Liver (tissue), 9 donors: ENCODE results near the gene C16orf78. TPM values are rescaled to one million over a fixed set of nuclear protein-coding genes. Genes with fewer than 3 reads are reported as not detected.

ENCODE experiments used
- DNase-seq: peaks from one replicate; pipeline ENCODE4 v3.0.0-alpha.2; 2017; ENCODE audit warnings: low spot score
- H3K27ac ChIP-seq, 2 donors: one replicate each; pipeline ENCODE4 v1.7.0; 2013; ENCODE audit warnings: inconsistent platforms in 2 of 2, low read length in 2 of 2, control low read depth in 1 of 2, low read depth in 1 of 2, mild to moderate bottlenecking in 1 of 2
- H3K27me3 ChIP-seq, 4 donors: one replicate each; pipeline versions ENCODE4 v1.6.1 to v1.7.0; 2013; ENCODE audit warnings: low read length in 3 of 4, inconsistent platforms in 1 of 4, mild to moderate bottlenecking in 1 of 4, moderate library complexity in 1 of 4; ENCODE audit not compliant: control insufficient read depth in 4 of 4, insufficient read depth in 4 of 4
- H3K36me3 ChIP-seq, 4 donors: one replicate each; pipeline versions ENCODE4 v1.6.1 to v1.7.0; 2013; ENCODE audit warnings: low read length in 3 of 4, mild to moderate bottlenecking in 3 of 4, low read depth in 1 of 4, moderate library complexity in 1 of 4; ENCODE audit not compliant: control insufficient read depth in 4 of 4, insufficient read depth in 3 of 4
- H3K4me1 ChIP-seq, 4 donors: one replicate each; pipeline versions ENCODE4 v1.6.1 to v1.7.0; 2013; ENCODE audit warnings: low read length in 3 of 4, mild to moderate bottlenecking in 3 of 4, moderate library complexity in 1 of 4; ENCODE audit not compliant: control insufficient read depth in 4 of 4, insufficient read depth in 4 of 4
- H3K4me3 ChIP-seq, 3 donors: one replicate each; pipeline versions ENCODE4 v1.6.1 to v1.7.0; 2013; ENCODE audit warnings: low read length in 3 of 3, control low read depth in 1 of 3, low read depth in 1 of 3, mild to moderate bottlenecking in 1 of 3
- H3K9ac ChIP-seq, 2 donors: one replicate each; pipeline ENCODE4 v1.7.0; 2013; ENCODE audit warnings: low read length in 2 of 2, mild to moderate bottlenecking in 2 of 2, moderate library complexity in 2 of 2, control low read depth in 1 of 2, low read depth in 1 of 2
- H3K9me3 ChIP-seq, 4 donors: one replicate each; pipeline versions ENCODE4 v1.6.1 to v1.7.0; 2013; ENCODE audit warnings: low read length in 3 of 4; ENCODE audit not compliant: control insufficient read depth in 4 of 4
- EGR1 ChIP-seq, 2 donors: IDR thresholded peaks; 2 replicates each; pipeline ENCODE4 v1.6.1; 2016 to 2018; ENCODE audit warnings: antibody characterized with exemption in 2 of 2, low read depth in 2 of 2
- FOXA1 ChIP-seq: IDR thresholded peaks from 2 replicates; pipeline ENCODE4 v1.6.1; 2016; ENCODE audit warnings: antibody characterized with exemption
- FOXA2 ChIP-seq: IDR thresholded peaks from 2 replicates; pipeline ENCODE4 v1.6.1; 2016; ENCODE audit warnings: antibody characterized with exemption
- GABPA ChIP-seq, 2 donors: IDR thresholded peaks in 1 of 2; conservative IDR thresholded peaks in 1 of 2; 2 replicates each; pipeline ENCODE4 v1.6.1; 2016; ENCODE audit warnings: antibody characterized with exemption in 2 of 2, mild to moderate bottlenecking in 1 of 2, moderate library complexity in 1 of 2
- HNF4A ChIP-seq, 2 donors: conservative IDR thresholded peaks; 2 replicates each; pipeline ENCODE4 v1.6.1; 2016; ENCODE audit warnings: antibody characterized with exemption in 2 of 2, mild to moderate bottlenecking in 2 of 2
- HNF4G ChIP-seq: IDR thresholded peaks from 2 replicates; pipeline ENCODE4 v1.6.1; 2016; ENCODE audit warnings: antibody characterized with exemption
- JUND ChIP-seq, 2 donors: IDR thresholded peaks; 2 replicates each; pipeline ENCODE4 v1.6.1; 2016; ENCODE audit warnings: antibody characterized with exemption in 2 of 2
- NR2F2 ChIP-seq: IDR thresholded peaks from 2 replicates; pipeline ENCODE4 v1.6.1; 2016; ENCODE audit warnings: antibody characterized with exemption
- RAD21 ChIP-seq, 2 donors: IDR thresholded peaks; 2 replicates each; pipeline ENCODE4 v1.6.1; 2016; ENCODE audit warnings: antibody characterized with exemption in 2 of 2, mild to moderate bottlenecking in 2 of 2
- RXRA ChIP-seq, 2 donors: IDR thresholded peaks; 2 replicates each; pipeline ENCODE4 v1.6.1; 2017 to 2018; ENCODE audit warnings: antibody characterized with exemption in 2 of 2, mild to moderate bottlenecking in 1 of 2
- SP1 ChIP-seq: IDR thresholded peaks from 2 replicates; pipeline ENCODE4 v1.6.1; 2018; ENCODE audit warnings: antibody characterized with exemption, mild to moderate bottlenecking
- TAF1 ChIP-seq: conservative IDR thresholded peaks from 2 replicates; pipeline ENCODE4 v1.6.1; 2016; ENCODE audit warnings: antibody characterized with exemption, mild to moderate bottlenecking
- YY1 ChIP-seq: IDR thresholded peaks from 2 replicates; pipeline ENCODE4 v1.6.1; 2016; ENCODE audit warnings: antibody characterized with exemption, mild to moderate bottlenecking
- WGBS: extraction: QIAGEN DNeasy Blood & Tissue Kit; methylation state at CpG from one replicate; pipeline ENCODE4 v1.1.7; 2013; 5-methylcytosine and 5-hydroxymethylcytosine counted together
- polyA plus RNA-seq, 2 donors: library from polyadenylated mRNA; stranded (reverse) in 1 of 2; unstranded in 1 of 2; fragments of 200-250 nt in 1 of 2; fragments of >200 nt in 1 of 2; fragmentation: Nextera tagmentation in 1 of 2; extraction: Ambion mirVana in 1 of 2; gene quantifications; one replicate each; pipeline versions ENCODE4 v1.2.1 to v1.2.3, GENCODE V29; 2013 to 2015
- total RNA-seq, 2 donors: library from RNA; depleted of rRNA; stranded (reverse); fragments of >200 nt; gene quantifications; one replicate each; pipeline ENCODE4 v1.2.3, GENCODE V29; 2014
- TF ChIP-seq, protein P1 (sequence below): IDR thresholded peaks from 2 replicates; pipeline ENCODE4 v1.6.1; 2016; ENCODE audit warnings: antibody characterized with exemption, mild to moderate bottlenecking
- TF ChIP-seq, protein P2 (sequence below): IDR thresholded peaks from 2 replicates; pipeline ENCODE4 v1.6.1; 2016; ENCODE audit warnings: antibody characterized with exemption
- TF ChIP-seq, protein P3 (sequence below): IDR thresholded peaks from 2 replicates; pipeline ENCODE4 v1.6.1; 2016; ENCODE audit warnings: antibody characterized with exemption
- TF ChIP-seq, protein P4 (sequence below): fragments of 150-350 bp; IDR thresholded peaks from 2 replicates; pipeline ENCODE4 v1.5.1; 2017; ENCODE audit warnings: improper control_type of control experiment, low read depth, low read length; ENCODE audit not compliant: missing input control
- TF ChIP-seq, protein P5 (sequence below): IDR thresholded peaks from 2 replicates; pipeline ENCODE4 v1.6.1; 2016; ENCODE audit warnings: antibody characterized with exemption
- donor health status: healthy.
- donor health status: healthy.
- donor health status: healthy.
- donor health status: healthy.
- donor health status: healthy.

The C16orf78 gene
- total and polyA plus RNA-seq, 4 donors = not detected

DNA sequence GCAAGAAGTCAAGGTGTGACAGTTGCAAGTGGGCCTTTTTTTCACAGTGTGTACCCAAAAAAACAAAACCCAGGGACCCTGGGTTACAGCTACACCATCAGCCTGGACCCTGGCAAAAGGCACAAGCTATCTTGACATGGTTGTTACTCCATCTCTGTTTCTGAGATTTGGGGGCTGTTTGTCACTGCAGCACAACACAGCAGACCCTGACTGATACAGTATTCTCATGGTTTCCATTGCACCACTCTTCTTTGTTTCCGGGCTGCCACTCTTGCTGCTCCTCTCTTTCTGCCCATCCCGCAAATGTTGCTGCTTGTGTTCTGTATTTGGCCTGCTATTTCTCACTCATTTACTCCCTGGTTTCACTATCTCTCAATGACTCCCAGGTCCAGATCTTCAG is 55.2 kb downstream of the C16orf78 start:
- Histone ChIP-seq H3K36me3 (no peaks in the 10 kb centered on the region), H3K4me3 (no peak overlapping the region), H3K4me1 (no peaks in the 10 kb centered on the region), H3K27me3 (no peaks in the 10 kb centered on the region), H3K9ac (no peak overlapping the region), H3K27ac (no peak overlapping the region), H3K9me3 (peaks cover 0 to 5% (median under 1%) of the 10 kb centered on the region in 4 donors)
- no peak for DNase-seq
- 96% methylated on average over 2 of the region's 2 CpGs for WGBS
- no peak for TF ChIP-seq SP1
- TF ChIP-seq, protein P1, sequence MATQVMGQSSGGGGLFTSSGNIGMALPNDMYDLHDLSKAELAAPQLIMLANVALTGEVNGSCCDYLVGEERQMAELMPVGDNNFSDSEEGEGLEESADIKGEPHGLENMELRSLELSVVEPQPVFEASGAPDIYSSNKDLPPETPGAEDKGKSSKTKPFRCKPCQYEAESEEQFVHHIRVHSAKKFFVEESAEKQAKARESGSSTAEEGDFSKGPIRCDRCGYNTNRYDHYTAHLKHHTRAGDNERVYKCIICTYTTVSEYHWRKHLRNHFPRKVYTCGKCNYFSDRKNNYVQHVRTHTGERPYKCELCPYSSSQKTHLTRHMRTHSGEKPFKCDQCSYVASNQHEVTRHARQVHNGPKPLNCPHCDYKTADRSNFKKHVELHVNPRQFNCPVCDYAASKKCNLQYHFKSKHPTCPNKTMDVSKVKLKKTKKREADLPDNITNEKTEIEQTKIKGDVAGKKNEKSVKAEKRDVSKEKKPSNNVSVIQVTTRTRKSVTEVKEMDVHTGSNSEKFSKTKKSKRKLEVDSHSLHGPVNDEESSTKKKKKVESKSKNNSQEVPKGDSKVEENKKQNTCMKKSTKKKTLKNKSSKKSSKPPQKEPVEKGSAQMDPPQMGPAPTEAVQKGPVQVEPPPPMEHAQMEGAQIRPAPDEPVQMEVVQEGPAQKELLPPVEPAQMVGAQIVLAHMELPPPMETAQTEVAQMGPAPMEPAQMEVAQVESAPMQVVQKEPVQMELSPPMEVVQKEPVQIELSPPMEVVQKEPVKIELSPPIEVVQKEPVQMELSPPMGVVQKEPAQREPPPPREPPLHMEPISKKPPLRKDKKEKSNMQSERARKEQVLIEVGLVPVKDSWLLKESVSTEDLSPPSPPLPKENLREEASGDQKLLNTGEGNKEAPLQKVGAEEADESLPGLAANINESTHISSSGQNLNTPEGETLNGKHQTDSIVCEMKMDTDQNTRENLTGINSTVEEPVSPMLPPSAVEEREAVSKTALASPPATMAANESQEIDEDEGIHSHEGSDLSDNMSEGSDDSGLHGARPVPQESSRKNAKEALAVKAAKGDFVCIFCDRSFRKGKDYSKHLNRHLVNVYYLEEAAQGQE = no peak
- no peak for TF ChIP-seq JUND (IDR thresholded peaks at IDR 0.05)
- TF ChIP-seq YY1 = no peak
- no peak for TF ChIP-seq RAD21 (IDR thresholded peaks at IDR 0.05)
- no peak for TF ChIP-seq HNF4G
- TF ChIP-seq HNF4A (conservative IDR thresholded peaks at IDR 0.05) = no peak
- no peak for TF ChIP-seq TAF1
- TF ChIP-seq, protein P2, sequence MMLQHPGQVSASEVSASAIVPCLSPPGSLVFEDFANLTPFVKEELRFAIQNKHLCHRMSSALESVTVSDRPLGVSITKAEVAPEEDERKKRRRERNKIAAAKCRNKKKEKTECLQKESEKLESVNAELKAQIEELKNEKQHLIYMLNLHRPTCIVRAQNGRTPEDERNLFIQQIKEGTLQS = no peak
- TF ChIP-seq, protein P3, sequence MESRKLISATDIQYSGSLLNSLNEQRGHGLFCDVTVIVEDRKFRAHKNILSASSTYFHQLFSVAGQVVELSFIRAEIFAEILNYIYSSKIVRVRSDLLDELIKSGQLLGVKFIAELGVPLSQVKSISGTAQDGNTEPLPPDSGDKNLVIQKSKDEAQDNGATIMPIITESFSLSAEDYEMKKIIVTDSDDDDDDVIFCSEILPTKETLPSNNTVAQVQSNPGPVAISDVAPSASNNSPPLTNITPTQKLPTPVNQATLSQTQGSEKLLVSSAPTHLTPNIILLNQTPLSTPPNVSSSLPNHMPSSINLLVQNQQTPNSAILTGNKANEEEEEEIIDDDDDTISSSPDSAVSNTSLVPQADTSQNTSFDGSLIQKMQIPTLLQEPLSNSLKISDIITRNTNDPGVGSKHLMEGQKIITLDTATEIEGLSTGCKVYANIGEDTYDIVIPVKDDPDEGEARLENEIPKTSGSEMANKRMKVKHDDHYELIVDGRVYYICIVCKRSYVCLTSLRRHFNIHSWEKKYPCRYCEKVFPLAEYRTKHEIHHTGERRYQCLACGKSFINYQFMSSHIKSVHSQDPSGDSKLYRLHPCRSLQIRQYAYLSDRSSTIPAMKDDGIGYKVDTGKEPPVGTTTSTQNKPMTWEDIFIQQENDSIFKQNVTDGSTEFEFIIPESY = no peak
- TF ChIP-seq, protein P4, sequence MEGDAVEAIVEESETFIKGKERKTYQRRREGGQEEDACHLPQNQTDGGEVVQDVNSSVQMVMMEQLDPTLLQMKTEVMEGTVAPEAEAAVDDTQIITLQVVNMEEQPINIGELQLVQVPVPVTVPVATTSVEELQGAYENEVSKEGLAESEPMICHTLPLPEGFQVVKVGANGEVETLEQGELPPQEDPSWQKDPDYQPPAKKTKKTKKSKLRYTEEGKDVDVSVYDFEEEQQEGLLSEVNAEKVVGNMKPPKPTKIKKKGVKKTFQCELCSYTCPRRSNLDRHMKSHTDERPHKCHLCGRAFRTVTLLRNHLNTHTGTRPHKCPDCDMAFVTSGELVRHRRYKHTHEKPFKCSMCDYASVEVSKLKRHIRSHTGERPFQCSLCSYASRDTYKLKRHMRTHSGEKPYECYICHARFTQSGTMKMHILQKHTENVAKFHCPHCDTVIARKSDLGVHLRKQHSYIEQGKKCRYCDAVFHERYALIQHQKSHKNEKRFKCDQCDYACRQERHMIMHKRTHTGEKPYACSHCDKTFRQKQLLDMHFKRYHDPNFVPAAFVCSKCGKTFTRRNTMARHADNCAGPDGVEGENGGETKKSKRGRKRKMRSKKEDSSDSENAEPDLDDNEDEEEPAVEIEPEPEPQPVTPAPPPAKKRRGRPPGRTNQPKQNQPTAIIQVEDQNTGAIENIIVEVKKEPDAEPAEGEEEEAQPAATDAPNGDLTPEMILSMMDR = no peak
- TF ChIP-seq GABPA (IDR thresholded peaks at IDR 0.05 in 1 of 2, conservative IDR thresholded peaks at IDR 0.05 in 1 of 2) = no peak
- TF ChIP-seq, protein P5, sequence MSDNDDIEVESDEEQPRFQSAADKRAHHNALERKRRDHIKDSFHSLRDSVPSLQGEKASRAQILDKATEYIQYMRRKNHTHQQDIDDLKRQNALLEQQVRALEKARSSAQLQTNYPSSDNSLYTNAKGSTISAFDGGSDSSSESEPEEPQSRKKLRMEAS = no peak
- TF ChIP-seq NR2F2 = no peak
- no peak for TF ChIP-seq FOXA1
- TF ChIP-seq FOXA2 = no peak
- no peak for TF ChIP-seq RXRA (IDR thresholded peaks at IDR 0.05)
- TF ChIP-seq EGR1 (IDR thresholded peaks at IDR 0.05; ENCODE audit: low read depth in 2 of 2) = no peak
